Activated T-cell treated with anti-CD3 and anti-CD28 coated beads for 48 hours (primary cell): Measurements from ENCODE around the gene KIAA1671.
A peak's percentile ranks its signal among the peaks of the same experiment; 100 is the strongest.

Source experiments
- DNase-seq: peaks from one replicate; pipeline ENCODE4 v3.0.0-alpha.2; 2020; ENCODE audit warnings: low read depth

Gene KIAA1671

DNA sequence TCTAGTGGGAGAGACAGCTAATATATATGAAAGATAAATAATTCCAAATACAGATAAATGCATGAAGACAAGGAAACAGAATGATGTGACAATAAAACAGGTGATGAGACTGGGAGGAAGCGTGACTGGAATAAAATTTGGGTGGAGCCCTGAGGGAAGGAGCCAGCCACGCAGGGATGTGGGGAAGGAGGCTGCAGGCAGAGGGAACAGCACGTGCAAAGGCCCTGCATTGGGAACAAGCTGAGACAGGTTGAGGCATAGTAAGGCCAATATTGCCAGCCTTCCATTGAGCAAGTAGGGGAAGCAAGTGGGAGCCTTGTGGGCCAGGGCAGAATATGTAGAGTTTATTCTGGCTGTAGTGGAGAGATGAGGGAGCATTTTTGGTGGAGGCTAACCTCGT is 139.6 kb downstream of the KIAA1671 start:
- no peak for DNase-seq

DNA sequence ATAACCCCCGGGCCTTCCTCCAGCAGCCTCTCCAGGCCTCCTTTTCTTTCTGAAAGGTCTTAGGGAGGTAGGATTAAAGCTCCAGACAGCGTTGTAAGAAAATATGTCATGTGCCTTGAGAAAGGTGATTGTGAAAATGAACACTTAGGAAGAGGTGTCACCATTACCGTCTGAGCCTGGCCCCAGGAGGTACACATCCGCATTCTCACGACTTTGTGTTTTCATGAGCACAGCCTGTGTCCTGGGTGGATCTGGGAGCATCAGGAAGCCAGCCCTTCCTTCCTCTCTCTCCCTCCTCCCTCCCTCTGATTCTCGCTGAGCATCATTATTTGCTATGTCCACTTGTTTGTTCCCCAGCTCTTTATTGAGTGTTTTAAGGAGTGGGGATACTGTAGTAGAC is 142.1 kb downstream of the KIAA1671 start:
- DNase-seq, result no peak

DNA sequence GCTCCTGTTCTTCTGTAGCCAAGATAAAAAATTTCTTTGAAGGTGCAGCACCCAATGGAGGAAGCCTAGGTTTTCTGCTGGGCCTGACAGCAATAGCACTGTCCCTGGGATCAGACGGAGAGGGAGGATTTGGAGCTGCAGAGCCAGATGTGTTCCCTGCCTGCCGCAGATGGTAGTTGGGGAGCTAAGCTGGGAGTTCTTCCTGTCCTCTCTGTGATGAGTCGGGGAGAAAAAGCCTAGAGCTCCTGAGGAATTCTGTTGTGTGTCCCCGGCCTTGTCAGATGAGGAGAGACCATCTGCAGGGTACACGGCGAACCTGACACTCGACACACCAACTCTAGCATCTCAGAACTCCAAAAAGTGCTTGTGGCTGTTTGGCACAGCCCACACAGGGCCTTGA is 143.4 kb downstream of the KIAA1671 start:
- no peak for DNase-seq

DNA sequence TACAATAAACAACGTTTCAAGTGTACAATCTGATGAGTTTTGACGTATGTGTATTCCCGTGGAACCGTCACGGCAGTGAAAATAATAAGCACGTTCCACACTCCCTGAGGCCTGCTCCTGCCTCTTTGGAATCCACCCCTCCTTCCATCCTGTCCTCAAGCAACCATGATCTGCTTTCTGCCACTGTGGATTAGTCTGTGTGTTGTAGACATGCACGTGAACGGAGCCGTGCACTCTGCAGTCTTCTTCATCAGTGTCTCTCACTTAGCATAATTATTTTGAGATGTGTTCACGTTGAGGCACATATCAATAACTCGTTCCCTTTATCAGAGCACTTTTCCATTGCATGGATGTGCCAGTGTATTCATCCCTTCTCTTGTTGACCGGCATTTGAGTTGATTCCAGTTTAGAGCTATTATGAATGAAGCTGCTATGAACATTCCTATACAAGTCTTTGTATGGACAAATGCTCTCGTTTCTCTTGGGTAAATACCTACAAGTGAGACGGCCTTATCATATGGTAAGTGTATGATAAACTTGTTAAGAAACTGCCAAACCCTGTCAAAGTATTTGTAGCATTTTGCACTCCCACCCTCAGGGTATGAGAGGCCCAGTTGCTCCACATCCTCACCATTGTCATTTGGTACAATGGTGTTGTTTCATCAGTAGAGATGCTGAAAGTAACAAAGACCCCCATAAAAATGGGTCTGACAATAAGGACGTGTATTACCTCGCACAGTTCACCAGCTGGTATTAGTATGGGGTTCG is 144.3 kb downstream of the KIAA1671 start:
- no peak for DNase-seq

DNA sequence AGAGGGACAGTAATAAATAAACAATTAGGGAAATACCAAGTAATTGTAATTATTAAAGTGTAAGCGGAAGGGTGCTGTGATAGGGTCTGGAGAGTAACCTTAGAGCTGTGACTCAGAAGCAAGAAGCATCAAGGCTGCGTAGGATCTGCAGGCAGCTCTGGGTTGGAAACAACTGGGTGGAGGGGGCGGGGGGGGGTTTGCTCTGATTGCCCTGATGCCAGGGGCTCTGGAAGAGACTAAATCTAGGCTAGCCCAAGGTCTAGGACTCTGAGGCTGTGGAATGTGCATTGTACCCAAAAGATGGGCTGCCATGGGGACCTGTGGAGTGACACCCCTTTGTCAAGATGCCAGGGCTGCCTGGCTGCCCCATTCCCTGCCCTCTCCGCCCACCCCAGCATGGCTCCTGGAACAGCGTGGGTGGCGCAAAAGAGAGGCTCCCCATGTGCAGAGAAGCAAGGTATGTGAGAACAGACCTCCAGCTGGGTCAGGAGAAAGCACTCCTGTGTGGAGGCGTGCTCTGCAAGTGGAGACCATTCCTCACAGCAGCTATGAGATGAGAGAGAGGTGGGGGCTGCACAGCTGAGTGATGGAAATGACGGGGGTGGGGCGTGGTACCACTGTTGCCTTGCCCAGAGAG is 146.0 kb downstream of the KIAA1671 start:
- DNase-seq, result no peak

DNA sequence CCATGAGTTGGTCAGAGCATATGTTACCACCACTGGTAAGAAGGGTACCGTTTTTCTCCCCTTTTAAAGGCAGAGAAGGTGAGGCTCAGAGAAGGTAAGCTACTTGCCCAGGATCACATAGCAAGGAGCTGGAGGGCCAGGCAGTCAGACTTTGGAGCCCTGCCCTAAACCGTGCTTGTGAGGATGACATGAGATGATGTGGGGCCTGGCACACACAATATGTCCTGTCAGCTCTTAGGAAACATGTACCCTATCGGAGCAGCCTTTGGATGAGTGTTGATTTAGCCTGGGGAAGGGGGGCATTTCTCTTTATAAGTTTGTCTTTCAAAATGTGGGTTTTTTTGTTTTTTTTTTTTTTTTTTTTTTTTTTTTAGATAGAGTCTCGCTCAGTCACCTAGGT is 146.7 kb downstream of the KIAA1671 start:
- DNase-seq, result no peak

DNA sequence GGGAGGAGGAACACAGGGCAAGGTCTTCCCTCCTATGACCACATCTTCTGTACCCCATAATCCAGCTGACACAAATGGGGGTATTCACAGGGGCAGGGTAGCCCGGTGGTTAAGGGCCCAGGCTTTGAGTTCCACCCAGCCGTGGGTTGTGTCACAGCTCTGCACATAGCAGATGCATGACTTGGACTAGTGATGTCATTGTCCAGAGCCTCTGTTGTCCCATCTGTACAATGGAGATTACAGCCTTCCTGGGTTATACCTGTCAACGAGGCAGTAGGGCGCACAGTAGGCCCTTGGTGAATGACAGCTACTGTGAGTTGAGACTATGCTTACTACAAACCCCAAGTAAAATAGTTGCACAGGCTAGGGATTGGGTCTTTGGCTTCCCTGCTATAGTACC is 147.9 kb downstream of the KIAA1671 start:
- DNase-seq, result no peak

DNA sequence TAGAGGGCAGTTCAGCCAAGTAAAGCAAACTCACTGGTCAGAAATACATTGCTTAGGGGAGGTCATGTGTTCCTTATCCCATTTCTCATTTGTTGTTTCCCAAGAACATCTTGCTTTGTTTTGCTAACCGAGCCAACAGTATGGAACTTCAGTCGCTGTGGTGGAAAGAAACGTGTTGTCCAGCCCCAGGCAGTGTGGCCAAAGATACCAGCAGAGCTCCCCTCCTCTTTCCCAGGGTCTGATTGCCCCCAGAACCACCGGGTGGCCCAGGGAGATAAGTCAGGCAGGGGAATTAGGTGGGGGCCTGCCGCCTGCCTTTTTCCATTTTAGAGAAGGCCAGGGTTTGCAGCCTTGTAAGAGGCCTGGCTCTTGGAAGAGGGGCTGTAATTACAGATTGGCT is 148.4 kb downstream of the KIAA1671 start:
- no peak for DNase-seq

DNA sequence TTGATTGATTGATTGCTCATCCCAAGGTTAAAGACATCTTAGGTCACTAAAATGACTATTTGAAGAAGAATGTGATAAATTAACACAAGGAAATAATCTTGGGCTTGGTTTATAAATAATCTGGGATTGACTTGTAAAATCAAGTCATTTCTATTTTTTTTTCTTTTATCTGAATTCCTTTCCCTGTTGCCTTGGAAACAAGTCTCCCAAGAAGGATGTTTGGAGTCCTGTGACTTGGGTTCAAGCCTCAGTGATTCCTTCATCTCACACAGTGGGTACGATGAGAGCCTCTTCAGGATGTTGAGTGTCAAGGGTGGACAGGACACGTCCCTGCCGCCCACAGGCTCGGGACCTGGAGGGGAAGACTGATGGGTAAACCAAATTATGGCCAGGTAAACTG is 149.0 kb downstream of the KIAA1671 start:
- DNase-seq, result no peak

DNA sequence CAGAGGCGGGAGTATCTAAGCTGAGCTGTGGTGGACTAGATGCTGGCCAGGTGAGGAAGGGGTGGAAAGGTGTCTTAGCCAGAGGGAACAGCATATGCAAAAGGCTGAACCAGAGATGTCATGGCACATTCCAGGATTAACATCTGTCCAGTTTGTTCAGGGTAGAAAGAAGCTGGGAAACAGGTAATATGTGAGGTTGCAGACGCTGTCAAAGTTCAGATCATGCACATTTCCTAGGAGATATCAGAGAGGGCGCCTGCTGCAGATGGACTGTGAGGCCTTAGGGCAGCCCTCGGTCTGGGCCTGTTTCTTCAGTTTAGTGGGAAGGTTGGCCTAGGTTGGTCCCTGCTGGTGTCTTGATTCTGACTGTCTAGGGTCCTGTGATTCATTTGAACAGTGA is 149.5 kb downstream of the KIAA1671 start:
- DNase-seq, result no peak

DNA sequence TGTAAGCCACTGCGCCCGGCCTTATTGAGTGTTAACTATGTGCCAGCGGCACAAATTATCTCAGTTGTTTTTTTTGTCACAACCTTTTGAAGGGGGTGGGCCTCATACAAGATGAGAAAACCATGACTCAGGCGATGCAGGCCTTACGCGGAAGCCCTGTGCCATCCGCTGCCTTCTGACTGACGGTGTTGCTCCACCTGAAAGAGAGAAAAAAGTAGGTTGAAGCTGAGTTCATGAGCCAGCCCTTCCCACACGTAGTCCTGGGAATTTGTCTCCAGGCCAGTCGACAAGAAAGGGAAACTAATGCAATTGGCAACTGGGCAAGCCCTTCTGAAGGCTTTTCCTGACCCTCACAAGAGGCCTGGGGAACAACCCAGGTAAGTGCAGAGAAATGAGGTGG is 150.2 kb downstream of the KIAA1671 start:
- no peak for DNase-seq

DNA sequence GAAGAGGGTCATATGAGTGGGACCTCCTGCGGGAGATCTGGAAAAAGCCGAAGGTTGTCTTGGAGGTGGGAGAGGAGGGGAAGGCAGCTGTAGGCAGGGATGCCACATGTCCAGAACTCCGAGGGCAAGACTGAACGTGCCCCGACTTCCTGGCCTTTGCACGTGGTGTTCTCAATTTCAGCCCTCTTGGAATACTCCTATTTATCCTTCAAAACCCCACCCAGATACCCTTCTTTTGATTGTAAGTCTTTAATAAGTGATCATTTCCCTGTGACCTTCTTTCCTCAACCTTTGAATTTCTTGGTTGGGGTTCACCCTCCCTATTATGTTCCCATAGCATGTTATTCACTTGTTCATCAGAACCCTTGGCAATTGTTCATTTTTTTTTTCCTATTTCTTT is 151.9 kb downstream of the KIAA1671 start:
- no peak for DNase-seq

DNA sequence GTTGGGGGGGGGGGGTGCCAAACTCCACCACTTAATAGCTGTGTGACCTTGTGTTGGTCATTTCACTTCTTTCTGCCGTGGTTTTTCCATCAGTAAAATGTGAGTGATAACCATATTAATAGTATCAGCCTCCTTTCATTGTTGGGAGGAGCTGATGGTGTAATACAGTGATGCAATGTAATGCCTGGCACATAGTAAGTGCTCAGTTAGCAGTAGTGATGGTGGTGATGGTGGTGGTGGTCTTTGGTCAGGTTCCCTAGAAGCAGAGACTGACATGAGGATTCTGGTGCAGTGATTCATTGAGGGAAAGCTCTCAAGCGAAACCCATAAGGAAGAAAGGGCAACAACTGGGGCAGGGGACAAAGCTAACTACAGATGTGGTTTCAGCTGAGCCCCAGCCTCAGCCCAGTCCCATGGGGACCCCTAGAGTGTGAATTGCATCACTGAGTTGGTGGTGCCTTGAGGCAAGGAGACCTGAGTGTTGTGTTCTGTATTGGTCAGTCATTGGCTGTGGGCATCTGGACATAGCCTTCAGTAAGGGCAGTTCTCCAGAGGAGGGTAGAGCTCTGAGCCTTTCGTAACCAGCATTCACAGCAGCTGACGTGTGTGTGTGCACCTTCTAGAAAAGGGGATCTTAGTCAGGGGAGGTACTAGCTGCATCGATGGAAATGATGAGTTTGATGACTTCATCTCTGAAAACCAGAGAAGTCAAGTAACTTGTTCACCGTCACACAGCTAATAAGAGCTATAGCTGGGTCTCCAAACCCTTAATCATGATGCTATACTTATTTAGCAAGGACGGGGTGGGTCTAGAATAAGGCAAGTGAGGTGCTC is 153.5 kb downstream of the KIAA1671 start:
- no peak for DNase-seq

DNA sequence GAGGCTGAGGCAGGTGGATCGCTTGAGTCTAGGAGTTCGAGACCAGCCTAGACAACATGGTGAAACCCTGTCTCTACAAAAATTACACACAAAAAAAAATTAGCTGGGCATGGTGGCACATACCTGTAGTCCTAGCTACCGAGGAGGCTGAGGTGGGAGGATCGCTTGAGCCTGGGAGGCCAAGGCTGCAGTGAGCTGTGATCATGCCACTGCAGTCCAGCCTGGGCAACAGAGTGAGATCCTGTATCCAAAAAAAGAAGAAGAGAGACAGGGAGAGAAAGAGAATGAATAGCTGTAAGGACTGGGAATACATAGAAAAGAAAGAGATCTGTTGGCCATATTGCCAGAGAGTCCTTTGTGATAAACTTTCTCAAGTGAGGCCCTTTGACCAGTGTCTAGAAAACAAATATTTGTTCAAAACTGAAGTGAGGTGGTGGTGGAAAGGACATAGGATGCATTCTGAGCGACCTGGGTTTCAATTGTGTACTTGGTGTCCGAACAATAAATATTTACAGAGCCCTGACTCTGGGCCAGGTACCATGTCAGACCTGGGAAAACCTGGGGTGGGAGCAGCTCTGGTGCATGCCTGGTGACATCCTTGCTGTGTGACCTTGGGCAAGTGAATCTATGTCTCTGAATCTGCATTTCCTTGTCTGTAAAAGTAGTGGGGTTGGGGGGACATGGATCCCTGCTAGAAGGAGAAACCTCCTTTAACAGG is 157.5 kb downstream of the KIAA1671 start:
- no peak for DNase-seq

DNA sequence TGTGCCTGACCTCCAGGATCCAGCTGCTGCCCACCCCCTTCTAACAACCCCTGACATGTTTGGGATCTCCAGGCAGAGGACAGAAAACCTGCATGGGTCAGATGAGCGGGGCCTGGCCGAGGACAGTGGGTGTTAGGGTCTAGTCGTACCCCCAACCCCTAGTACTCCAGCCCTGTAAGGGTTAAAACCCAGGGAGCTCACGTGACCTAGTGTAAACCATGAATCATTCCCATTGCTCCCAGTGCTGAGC is 158.0 kb downstream of the KIAA1671 start:
- no peak for DNase-seq

DNA sequence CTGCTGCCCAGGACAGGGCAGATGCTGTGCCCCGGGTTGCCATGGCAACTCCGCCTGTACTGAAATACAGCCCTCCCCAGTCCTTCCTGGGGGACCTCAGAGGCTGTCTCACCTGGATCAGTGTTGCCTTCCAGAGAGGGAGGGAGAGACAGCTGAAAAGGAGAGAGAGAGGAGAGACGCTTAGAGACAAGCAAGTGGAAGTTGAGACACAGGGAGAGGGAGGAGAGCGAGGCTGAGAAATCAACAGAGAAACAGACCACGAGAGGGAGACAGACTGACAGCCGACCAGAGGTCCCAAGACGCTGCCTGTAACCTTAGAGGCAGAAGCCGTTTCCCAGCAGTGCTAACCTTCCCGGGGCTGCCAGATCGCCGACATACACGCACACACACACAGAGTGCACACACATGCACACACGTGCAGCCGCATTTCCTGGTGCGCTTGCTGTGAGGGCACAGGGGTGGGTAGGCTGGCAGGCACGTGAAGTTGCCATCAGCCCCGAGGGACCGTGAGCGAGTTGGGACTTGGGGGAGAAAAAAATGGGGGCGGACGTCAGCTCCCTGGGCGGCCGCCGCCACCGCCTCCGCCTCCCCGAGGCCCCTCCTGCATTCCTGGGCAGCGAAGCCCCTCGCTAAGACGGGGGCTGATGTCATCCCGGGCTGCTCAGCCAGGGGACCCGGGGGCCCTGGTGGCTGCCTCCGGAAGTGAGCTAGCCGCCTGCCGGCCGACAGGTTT is 158.5 kb downstream of the KIAA1671 start:
- DNase-seq, result peak; percentile 32

DNA sequence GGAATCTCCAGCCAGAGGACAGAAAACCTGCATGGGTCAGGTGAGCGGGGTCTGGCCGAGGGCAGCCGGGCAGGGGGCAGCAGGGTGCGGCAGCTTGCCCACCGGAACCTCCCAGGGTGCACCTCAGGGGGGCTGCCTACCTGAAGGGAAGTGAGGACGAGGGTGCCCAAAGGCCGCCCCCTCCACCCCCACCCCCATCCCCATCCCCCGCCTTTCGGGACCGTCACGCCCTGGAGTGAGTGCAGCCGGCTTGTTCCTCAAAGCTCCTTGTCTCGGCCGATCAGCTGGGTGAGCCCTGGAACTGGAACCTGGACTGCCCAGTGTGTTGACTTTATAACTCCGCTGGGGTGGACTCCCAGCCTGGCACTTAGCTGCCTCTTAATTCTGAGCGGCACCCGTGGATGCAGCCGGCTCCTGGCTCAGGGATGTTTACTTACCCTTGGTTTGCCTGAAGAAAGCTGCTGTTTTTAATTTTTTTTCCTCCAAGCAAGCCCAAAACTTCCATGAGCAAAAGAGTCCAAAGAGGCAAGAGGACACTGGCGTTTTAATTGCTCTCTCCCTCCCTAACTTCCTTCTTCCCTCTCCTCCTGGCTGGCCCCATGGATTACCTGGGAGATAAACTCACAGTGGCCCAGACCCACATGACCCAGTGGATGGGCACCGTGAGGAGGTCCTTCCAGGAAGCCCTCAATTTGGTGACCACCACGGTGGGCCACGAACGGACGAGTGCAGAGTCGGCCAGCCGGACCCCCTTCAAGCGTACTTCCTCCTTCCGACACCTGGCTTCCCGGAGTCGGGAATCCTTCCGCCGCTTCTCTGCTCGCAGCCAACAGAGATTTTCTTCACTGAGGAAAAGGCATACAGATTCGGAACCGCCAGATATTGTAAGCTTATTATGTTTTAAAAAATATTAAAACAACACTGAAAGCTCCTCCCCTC is 159.3 kb downstream of the KIAA1671 start:
- DNase-seq, result no peak

DNA sequence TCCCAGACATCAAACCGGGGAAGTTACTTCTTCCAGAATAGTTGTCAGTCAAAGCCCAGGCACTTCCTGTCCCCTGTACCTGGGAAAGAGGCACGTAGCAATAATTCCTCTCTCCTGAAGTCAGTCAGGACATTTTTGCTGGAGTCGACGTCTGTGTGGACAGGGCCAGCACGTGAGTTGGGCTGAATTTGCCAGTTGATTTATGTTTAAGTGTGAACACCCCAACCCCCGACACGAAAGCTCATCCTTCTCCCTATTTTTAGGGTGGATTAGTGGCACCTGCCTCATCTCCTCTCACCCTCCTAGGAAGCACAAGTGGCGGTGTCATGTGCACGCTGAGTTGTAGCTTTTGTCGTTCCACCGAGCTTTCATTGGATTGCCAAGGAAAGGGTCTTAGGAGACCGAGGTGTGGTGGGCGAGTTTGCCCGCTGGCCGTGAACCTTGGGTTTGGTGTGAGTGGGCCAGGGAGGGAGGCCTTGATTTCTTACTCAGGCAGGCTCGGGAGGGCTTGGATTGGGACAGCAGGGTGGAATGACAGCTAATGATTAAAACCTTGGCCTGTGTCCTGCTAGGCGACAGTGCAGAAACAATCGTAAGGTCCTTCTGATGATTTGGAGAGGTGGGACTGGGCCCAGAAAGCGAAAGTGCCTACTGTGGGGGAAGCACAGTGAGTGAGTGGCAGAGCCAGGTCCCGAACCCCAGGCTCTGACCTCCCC is 160.2 kb downstream of the KIAA1671 start:
- no peak for DNase-seq

DNA sequence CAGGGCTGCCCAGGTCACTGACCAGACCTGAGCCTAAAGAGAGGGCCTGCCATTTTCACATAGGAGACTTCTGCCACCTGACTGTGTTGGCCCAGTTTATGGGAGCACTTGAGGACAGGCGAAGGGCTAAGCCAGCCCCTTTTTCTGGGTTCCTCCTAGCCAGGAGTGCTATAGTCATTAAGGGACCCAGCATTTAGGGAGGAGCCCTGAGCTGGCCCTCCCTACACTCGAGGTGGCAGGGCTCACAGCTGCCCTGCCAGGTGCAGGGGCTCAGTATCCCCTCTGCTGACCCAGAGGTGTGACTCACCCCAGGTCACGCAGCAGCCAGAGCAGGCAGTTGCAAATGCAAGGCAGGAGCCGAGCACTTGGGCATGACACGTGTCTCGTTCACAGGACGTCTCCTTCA is 160.8 kb downstream of the KIAA1671 start:
- no peak for DNase-seq
